Osteoblast (primary cell): ENCODE results near the gene ZNF750. TPM values are rescaled to one million over a fixed set of nuclear protein-coding genes. Genes with fewer than 3 reads are reported as not detected.
A peak's percentile ranks its signal among the peaks of the same experiment; 100 is the strongest.

Experiments used
- DNase-seq: peaks from one replicate; pipeline ENCODE4 v3.0.0; 2011; ENCODE audit warnings: low spot score, mixed read lengths; ENCODE audit not compliant: insufficient read length; ENCODE audit errors: missing footprints
- H2AFZ ChIP-seq: 2 replicates; pipeline ENCODE4 v1.6.0; 2011; ENCODE audit warnings: mild to moderate bottlenecking, low read length
- H3K27ac ChIP-seq: 2 replicates; pipeline ENCODE4 v1.5.1; 2011; ENCODE audit warnings: mild to moderate bottlenecking, low read depth, low read length, moderate library complexity
- H3K27me3 ChIP-seq: 2 replicates; pipeline ENCODE4 v1.6.0; 2012; ENCODE audit warnings: mild to moderate bottlenecking, control low read depth, inconsistent platforms, low read length, moderate library complexity; ENCODE audit not compliant: insufficient read depth
- H3K36me3 ChIP-seq: 2 replicates; pipeline ENCODE4 v1.5.1; 2011; ENCODE audit warnings: mild to moderate bottlenecking, low read length, control low read depth, moderate library complexity; ENCODE audit not compliant: insufficient read depth
- H3K4me1 ChIP-seq: 2 replicates; pipeline ENCODE4 v1.5.1; 2011; ENCODE audit warnings: mild to moderate bottlenecking, low read length, control low read depth, moderate library complexity; ENCODE audit not compliant: insufficient read depth
- H3K4me2 ChIP-seq: 2 replicates; pipeline ENCODE4 v1.6.0; 2011; ENCODE audit warnings: mild to moderate bottlenecking, low read length; ENCODE audit not compliant: insufficient read depth
- H3K4me3 ChIP-seq: fragments of 200-600 bp; sonication (generic); 3 replicates; pipeline ENCODE4 v1.5.1; 2012; ENCODE audit warnings: mild to moderate bottlenecking, low read length, inconsistent platforms; ENCODE audit not compliant: insufficient read depth
- H3K79me2 ChIP-seq: 2 replicates; pipeline ENCODE4 v1.6.0; 2012; ENCODE audit warnings: mild to moderate bottlenecking, low read length, control low read depth, inconsistent platforms; ENCODE audit not compliant: insufficient read depth
- H3K9me3 ChIP-seq: 2 replicates; pipeline ENCODE4 v1.5.1; 2011; ENCODE audit warnings: low read depth, low read length, control low read depth
- H4K20me1 ChIP-seq: 2 replicates; pipeline ENCODE4 v1.6.0; 2012; ENCODE audit warnings: mild to moderate bottlenecking, low read length, control low read depth; ENCODE audit not compliant: insufficient read depth
- CTCF ChIP-seq: IDR thresholded peaks from 2 replicates; pipeline ENCODE4 v1.5.1; 2011; ENCODE audit warnings: mild to moderate bottlenecking, low read depth, low read length, moderate library complexity; ENCODE audit errors: extremely low read depth
- total RNA-seq: library from RNA; depleted of rRNA; stranded (reverse); fragments of >200 nt; gene quantifications from 2 replicates; pipeline ENCODE4 v1.2.3, GENCODE V29; 2012

ZNF750 gene
- total RNA-seq, 1 donor = not detected

DNA sequence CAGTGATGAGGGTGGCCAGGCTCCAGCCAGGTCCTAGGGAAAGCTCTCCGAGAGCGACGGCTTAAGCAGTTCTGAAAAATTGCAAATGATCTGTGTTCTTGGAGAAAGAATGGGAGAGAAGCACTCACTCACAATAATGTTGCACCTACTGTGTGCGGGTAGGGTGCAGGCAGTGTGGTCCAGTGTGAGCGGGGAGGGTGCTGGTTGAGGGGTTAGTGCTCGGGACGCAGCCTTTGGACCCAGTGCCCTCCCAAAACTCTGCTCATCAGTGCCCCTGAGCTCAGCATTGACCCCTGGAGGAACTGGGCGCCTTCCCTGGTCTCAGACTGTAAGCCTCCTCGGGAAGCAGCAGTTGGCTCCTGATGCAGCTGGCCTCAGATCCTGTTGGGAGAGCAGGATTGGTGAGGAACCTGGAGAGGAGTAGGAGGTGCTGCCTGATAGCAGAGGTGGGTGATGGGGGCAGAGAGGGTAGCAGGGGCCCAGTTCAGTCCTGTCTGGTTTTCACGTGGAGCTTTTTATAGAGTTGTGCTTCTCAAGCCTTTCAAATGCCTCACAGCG is 23.6 kb upstream of the ZNF750 start:
- Histone ChIP-seq H3K36me3 (no peaks in the 10 kb centered on the region), H3K79me2 (peaks cover 29% of the 10 kb centered on the region), H3K9me3 (no peaks in the 10 kb centered on the region), H2AFZ (peak overlapping the region; percentile 50), H3K27ac (peak overlapping the region; percentile 17), H3K4me3 (no peak overlapping the region), H4K20me1 (no peaks in the 10 kb centered on the region), H3K4me2 (no peak overlapping the region), H3K27me3 (no peaks in the 10 kb centered on the region), H3K4me1 (peaks cover 33% of the 10 kb centered on the region)
- TF ChIP-seq CTCF = no peak
- peak; percentile 89 for DNase-seq

- no peaks in the 10 kb centered on the region for H3K36me3 ChIP-seq
- peaks cover 33% of the 10 kb centered on the region for H3K4me1 ChIP-seq
- no peaks in the 10 kb centered on the region for H3K9me3 ChIP-seq
- no peak overlapping the region for H3K27ac ChIP-seq
- no peaks in the 10 kb centered on the region for H3K27me3 ChIP-seq
- H3K4me3 ChIP-seq = no peak overlapping the region
- no peaks in the 10 kb centered on the region for H4K20me1 ChIP-seq
- no peak for TF ChIP-seq CTCF
- no peak overlapping the region for H3K4me2 ChIP-seq
- no peak overlapping the region for H2AFZ ChIP-seq
- peaks cover 26% of the 10 kb centered on the region for H3K79me2 ChIP-seq
- peak; percentile 57 for DNase-seq
Observed at GRCh38 chr17:82862737-82863382, 23.0 kb upstream of the ZNF750 start.

DNA sequence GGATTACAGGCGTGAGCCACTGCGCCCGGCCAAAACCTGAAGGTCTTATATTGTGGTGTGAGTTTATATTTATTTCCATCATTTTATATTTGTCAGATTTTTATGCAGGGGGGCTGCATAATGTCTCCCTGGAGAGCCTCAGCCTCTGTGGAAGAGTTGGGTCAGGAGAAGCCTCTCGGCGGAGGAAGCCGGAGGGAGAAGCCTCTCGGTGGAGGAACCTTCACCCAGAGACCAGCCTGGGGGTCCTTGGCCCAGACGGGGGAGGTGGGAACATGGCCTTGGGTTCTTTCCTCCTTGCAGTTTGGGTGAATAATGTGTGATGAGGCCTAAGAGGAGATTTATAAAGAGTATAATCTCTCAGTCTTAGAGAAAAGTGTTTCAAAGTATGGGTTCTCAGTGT is 22.4 kb upstream of the ZNF750 start:
- Histone ChIP-seq H3K4me1 (peaks cover 31% of the 10 kb centered on the region), H3K4me2 (no peak overlapping the region), H3K27me3 (no peaks in the 10 kb centered on the region), H3K4me3 (no peak overlapping the region), H3K79me2 (peaks cover 19% of the 10 kb centered on the region), H3K36me3 (no peaks in the 10 kb centered on the region), H4K20me1 (no peaks in the 10 kb centered on the region), H3K9me3 (no peaks in the 10 kb centered on the region), H2AFZ (no peak overlapping the region), H3K27ac (no peak overlapping the region)
- TF ChIP-seq CTCF = no peak
- DNase-seq = peak; percentile 30

GRCh38 chr17:82861393-82861775 is 21.6 kb upstream of the ZNF750 start:
- no peak for TF ChIP-seq CTCF
- Histone ChIP-seq H3K79me2 (peaks cover 17% of the 10 kb centered on the region), H3K9me3 (no peaks in the 10 kb centered on the region), H4K20me1 (no peaks in the 10 kb centered on the region), H3K27me3 (no peaks in the 10 kb centered on the region), H3K36me3 (no peaks in the 10 kb centered on the region), H2AFZ (no peak overlapping the region), H3K4me2 (no peak overlapping the region), H3K4me3 (no peak overlapping the region), H3K4me1 (peaks cover 24% of the 10 kb centered on the region), H3K27ac (no peak overlapping the region)
- peak; percentile 0 for DNase-seq
